ENCODE data around the gene FGF18.

The FGF18 gene

DNA sequence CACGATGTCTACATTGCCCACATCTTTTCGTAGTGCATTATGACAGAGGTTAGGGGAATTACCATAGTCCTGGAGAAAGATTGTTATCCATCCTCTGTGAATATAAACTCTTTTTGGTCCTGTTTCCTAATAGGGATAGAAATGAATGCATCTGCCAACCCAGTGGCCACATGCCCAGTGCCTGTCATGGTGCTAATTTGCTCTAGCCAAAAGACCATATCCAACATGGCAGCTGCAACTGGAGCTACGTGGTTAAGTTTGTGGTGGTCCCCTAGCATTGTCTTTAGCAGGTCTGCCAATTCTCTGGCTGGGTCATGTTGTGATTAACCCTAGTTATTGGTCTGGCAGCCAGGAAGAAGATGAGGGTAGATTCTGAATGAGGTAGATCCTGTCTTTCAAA is 87.5 kb downstream of the FGF18 start:
- no peak for DNase-seq (ENCODE audit: low read depth)
- H3K4me3 ChIP-seq (ENCODE audit: control insufficient read depth, low read depth, low read length), result no peak overlapping the region
- TF ChIP-seq, protein P1, sequence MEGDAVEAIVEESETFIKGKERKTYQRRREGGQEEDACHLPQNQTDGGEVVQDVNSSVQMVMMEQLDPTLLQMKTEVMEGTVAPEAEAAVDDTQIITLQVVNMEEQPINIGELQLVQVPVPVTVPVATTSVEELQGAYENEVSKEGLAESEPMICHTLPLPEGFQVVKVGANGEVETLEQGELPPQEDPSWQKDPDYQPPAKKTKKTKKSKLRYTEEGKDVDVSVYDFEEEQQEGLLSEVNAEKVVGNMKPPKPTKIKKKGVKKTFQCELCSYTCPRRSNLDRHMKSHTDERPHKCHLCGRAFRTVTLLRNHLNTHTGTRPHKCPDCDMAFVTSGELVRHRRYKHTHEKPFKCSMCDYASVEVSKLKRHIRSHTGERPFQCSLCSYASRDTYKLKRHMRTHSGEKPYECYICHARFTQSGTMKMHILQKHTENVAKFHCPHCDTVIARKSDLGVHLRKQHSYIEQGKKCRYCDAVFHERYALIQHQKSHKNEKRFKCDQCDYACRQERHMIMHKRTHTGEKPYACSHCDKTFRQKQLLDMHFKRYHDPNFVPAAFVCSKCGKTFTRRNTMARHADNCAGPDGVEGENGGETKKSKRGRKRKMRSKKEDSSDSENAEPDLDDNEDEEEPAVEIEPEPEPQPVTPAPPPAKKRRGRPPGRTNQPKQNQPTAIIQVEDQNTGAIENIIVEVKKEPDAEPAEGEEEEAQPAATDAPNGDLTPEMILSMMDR (IDR thresholded peaks at IDR 0.05; ENCODE audit: control insufficient read depth, insufficient read depth, low read depth, low read length, missing control alignments), result no peak
